Gastroesophageal sphincter (tissue), 3 donors: ENCODE data around the gene MAPK11.

Source experiments
- POLR2A ChIP-seq, 2 donors: fragments of 450-650 bp; IDR thresholded peaks; one replicate each; pipeline ENCODE4 v1.6.1; 2017; ENCODE audit warnings: antibody characterized with exemption in 2 of 2, mild to moderate bottlenecking in 2 of 2, moderate library complexity in 1 of 2
- POLR2AphosphoS5 ChIP-seq: sonication (generic); formaldehyde crosslinking; IDR thresholded peaks from one replicate; pipeline ENCODE4 v1.6.1; 2017; ENCODE audit warnings: antibody characterized with exemption
- TF ChIP-seq, protein P1 (sequence below), 4 experiments: fragments of 200-600 bp in 2 of 4; fragments of 450-650 bp in 2 of 4; sonication (generic) in 1 of 4; IDR thresholded peaks; one replicate each; pipeline ENCODE4 v1.5.1; 2017 to 2019; ENCODE audit warnings: antibody characterized with exemption in 4 of 4, mild to moderate bottlenecking in 2 of 4, moderate library complexity in 2 of 4

DNA sequence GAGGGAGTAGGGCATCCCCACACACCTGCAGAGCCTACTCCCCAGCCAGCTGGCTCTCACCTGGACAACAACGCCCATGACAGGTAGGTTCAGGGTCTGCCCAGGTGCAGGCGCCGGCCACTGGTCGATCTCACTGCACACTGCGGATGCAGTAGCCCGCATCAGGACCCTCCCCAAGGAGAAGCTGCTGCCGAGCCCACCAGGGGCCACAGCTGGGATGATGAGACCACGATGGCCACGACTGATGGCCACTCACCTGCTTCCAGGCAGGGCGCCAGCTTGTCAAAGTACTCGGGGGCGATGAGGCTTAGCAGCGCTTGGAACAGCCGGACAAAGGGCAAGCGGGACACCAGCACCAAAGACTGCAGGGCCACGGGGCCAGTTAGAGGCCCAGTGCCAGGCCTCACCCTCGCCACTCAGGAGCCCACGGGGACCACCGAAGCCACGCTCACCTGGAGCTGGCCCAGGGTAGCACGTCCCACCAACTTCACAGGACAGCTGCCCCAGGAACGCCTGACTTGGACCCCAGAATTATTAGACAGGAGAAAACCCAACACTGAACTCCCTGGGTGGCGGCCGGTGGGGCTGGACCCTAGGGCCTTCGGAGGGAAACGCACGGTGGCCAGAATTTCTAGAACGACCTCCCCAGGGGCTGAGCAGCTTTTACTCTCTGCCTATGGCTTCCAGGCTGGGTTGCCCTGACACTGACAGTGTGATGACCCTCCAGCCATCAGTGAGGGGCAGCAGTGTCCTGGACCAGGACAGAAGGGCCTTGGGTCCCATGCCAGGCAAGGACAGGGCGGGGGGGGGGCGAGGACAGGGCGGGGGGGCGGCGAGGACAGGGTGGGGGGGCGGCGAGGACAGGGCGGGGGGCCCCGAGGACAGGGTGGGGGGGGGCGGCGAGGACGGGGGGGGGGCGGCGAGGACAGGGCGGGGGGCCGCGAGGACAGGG, 46.2 kb upstream of the MAPK11 start:
- TF ChIP-seq, protein P1, sequence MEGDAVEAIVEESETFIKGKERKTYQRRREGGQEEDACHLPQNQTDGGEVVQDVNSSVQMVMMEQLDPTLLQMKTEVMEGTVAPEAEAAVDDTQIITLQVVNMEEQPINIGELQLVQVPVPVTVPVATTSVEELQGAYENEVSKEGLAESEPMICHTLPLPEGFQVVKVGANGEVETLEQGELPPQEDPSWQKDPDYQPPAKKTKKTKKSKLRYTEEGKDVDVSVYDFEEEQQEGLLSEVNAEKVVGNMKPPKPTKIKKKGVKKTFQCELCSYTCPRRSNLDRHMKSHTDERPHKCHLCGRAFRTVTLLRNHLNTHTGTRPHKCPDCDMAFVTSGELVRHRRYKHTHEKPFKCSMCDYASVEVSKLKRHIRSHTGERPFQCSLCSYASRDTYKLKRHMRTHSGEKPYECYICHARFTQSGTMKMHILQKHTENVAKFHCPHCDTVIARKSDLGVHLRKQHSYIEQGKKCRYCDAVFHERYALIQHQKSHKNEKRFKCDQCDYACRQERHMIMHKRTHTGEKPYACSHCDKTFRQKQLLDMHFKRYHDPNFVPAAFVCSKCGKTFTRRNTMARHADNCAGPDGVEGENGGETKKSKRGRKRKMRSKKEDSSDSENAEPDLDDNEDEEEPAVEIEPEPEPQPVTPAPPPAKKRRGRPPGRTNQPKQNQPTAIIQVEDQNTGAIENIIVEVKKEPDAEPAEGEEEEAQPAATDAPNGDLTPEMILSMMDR (IDR thresholded peaks at IDR 0.05) = no peak
- TF ChIP-seq POLR2A (IDR thresholded peaks at IDR 0.05) = no peak
- no peak for TF ChIP-seq POLR2AphosphoS5
